NCI-H2227 (cell line): ENCODE results near the gene FCN1.
A peak's percentile ranks its signal among the peaks of the same experiment; 100 is the strongest.

Experiments used
- DNase-seq: peaks from one replicate; lab custom pipeline; 2025; ENCODE audit not compliant: unreplicated experiment; lab: John Stamatoyannopoulos, UW

FCN1 gene

GRCh38 chr9:134951994-134952393 lies 34.3 kb upstream of the FCN1 start:
- no peak for DNase-seq

- DNase-seq = no peak
Observed at GRCh38 chr9:134951461-134951860, 33.7 kb upstream of the FCN1 start.

- no peak for DNase-seq
Observed at GRCh38 chr9:134950386-134951210, 32.9 kb upstream of the FCN1 start.

GRCh38 chr9:134949681-134950385 lies 32.1 kb upstream of the FCN1 start:
- no peak for DNase-seq

- DNase-seq = no peak
Observed at GRCh38 chr9:134948149-134948548, 30.4 kb upstream of the FCN1 start.

GRCh38 chr9:134947265-134947955 lies 29.7 kb upstream of the FCN1 start:
- DNase-seq = no peak

- DNase-seq = no peak
Observed at GRCh38 chr9:134946663-134947062, 29.0 kb upstream of the FCN1 start.

GRCh38 chr9:134945509-134946275 lies 28.0 kb upstream of the FCN1 start:
- DNase-seq = no peak

GRCh38 chr9:134944916-134945315 lies 27.2 kb upstream of the FCN1 start:
- no peak for DNase-seq

- peak; percentile 13 for DNase-seq
Observed at GRCh38 chr9:134944351-134944802, 26.7 kb upstream of the FCN1 start.

- no peak for DNase-seq
Observed at GRCh38 chr9:134943836-134944235, 26.1 kb upstream of the FCN1 start.

- DNase-seq = no peak
Observed at GRCh38 chr9:134943411-134943810, 25.7 kb upstream of the FCN1 start.

GRCh38 chr9:134942788-134943184 lies 25.1 kb upstream of the FCN1 start:
- DNase-seq = no peak

- DNase-seq = no peak
Observed at GRCh38 chr9:134942011-134942787, 24.5 kb upstream of the FCN1 start.

- no peak for DNase-seq
Observed at GRCh38 chr9:134940236-134941208, 22.8 kb upstream of the FCN1 start.

- DNase-seq = no peak
Observed at GRCh38 chr9:134939836-134940235, 22.1 kb upstream of the FCN1 start.

- DNase-seq = no peak
Observed at GRCh38 chr9:134939080-134939733, 21.5 kb upstream of the FCN1 start.

GRCh38 chr9:134938346-134939079 lies 20.8 kb upstream of the FCN1 start:
- DNase-seq = no peak
